Measurements from ENCODE around the gene SIRT4.

- no peak for TF ChIP-seq JUND (IDR thresholded peaks at IDR 0.05)
- TF ChIP-seq CTCF (IDR thresholded peaks at IDR 0.05 in 2 of 3, conservative IDR thresholded peaks at IDR 0.05 in 1 of 3; ENCODE audit: borderline replicate concordance in 1 of 3, insufficient read depth in 1 of 3, low read depth in 2 of 3, low read length in 2 of 3) = no peak
- TF ChIP-seq, protein P1, sequence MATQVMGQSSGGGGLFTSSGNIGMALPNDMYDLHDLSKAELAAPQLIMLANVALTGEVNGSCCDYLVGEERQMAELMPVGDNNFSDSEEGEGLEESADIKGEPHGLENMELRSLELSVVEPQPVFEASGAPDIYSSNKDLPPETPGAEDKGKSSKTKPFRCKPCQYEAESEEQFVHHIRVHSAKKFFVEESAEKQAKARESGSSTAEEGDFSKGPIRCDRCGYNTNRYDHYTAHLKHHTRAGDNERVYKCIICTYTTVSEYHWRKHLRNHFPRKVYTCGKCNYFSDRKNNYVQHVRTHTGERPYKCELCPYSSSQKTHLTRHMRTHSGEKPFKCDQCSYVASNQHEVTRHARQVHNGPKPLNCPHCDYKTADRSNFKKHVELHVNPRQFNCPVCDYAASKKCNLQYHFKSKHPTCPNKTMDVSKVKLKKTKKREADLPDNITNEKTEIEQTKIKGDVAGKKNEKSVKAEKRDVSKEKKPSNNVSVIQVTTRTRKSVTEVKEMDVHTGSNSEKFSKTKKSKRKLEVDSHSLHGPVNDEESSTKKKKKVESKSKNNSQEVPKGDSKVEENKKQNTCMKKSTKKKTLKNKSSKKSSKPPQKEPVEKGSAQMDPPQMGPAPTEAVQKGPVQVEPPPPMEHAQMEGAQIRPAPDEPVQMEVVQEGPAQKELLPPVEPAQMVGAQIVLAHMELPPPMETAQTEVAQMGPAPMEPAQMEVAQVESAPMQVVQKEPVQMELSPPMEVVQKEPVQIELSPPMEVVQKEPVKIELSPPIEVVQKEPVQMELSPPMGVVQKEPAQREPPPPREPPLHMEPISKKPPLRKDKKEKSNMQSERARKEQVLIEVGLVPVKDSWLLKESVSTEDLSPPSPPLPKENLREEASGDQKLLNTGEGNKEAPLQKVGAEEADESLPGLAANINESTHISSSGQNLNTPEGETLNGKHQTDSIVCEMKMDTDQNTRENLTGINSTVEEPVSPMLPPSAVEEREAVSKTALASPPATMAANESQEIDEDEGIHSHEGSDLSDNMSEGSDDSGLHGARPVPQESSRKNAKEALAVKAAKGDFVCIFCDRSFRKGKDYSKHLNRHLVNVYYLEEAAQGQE (IDR thresholded peaks at IDR 0.05; ENCODE audit: low read depth) = no peak
- TF ChIP-seq EGR1 (IDR thresholded peaks at IDR 0.05; ENCODE audit: low read depth) = no peak
- TF ChIP-seq POLR2AphosphoS5 (IDR thresholded peaks at IDR 0.05; ENCODE audit: low read depth, low read length) = no peak
- TF ChIP-seq POLR2A (IDR thresholded peaks at IDR 0.05; ENCODE audit: borderline replicate concordance, extremely low read depth, insufficient read depth, insufficient read length) = no peak
- no peak for TF ChIP-seq CEBPB (IDR thresholded peaks at IDR 0.05; ENCODE audit: low read depth)
- no peak for TF ChIP-seq SIN3A (IDR thresholded peaks at IDR 0.05; ENCODE audit: low read depth)
- TF ChIP-seq RAD21 (IDR thresholded peaks at IDR 0.05; ENCODE audit: low read depth) = no peak
- TF ChIP-seq ATF3 (IDR thresholded peaks at IDR 0.05) = no peak
- no peak for TF ChIP-seq ZNF274 (IDR thresholded peaks at IDR 0.05; ENCODE audit: low read depth, low read length)
Measured at GRCh38 chr12:120328228-120328627, 26.1 kb downstream of the SIRT4 start.

Data from HCT116 (cell line).